ENCODE results near the gene ERGIC3.

GRCh38 chr20:35597186-35597585, 55.3 kb downstream of the ERGIC3 start:
- no peak for TF ChIP-seq CTCF (IDR thresholded peaks at IDR 0.05)
- no peak for TF ChIP-seq EZH2 (IDR thresholded peaks at IDR 0.05; ENCODE audit: borderline replicate concordance, insufficient read depth, low read depth, low read length, poor library complexity, severe bottlenecking)
